ENCODE results near the gene AQP1. TPM values are rescaled to one million over a fixed set of nuclear protein-coding genes. Genes with fewer than 3 reads are reported as not detected.

AQP1 gene
- total RNA-seq, 1 donor, result 0.42 TPM

DNA sequence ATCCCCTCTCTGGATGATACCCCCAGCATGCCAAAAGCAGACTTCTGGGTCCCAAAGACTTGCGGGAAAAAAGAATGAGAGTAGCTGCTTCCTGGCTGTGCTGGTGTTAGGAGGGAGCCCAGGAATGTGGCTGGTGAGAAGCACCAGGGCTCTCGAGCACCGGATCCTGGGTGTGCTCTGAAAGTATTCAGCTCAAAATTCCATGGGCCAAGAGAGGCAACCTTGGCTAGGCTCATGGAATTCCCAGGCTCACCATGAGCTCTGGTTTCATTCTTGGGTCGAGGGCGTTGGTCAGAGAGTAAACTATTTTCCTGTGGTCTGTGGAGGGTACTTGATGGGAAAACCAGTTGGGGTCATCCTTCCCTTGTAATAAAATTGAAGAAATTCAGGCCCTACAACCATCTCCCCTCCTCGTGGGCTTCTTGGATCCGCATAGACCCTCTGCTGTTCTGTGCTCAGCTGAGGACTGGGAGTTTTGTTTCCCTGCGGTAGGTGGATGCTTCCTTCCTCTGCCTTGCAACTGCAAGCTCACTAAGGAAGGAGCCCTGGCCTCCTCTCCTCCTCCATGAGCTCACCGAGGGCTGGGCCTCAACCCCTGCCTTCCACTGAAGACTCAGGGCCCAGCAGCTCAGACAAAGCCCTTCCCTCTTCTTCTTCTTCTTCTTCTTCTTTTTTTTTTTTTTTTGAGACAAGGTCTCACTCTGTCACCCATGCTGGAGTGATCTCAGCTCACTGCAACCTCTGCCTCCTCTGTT lies 34.5 kb upstream of the AQP1 start:
- Histone ChIP-seq H3K4me3 (ENCODE audit: low read length) (no peak overlapping the region), H3K4me1 (ENCODE audit: insufficient read depth, low read length) (no peaks in the 10 kb centered on the region), H3K9me3 (ENCODE audit: low read depth, low read length) (no peaks in the 10 kb centered on the region), H3K27me3 (ENCODE audit: insufficient read depth, low read length) (no peaks in the 10 kb centered on the region)

GRCh38 chr7:30877993-30878392 lies 33.7 kb upstream of the AQP1 start:
- no peak overlapping the region for H3K4me3 ChIP-seq (ENCODE audit: low read length)
- no peaks in the 10 kb centered on the region for H3K4me1 ChIP-seq (ENCODE audit: insufficient read depth, low read length)
- H3K27me3 ChIP-seq (ENCODE audit: insufficient read depth, low read length), result no peaks in the 10 kb centered on the region

DNA sequence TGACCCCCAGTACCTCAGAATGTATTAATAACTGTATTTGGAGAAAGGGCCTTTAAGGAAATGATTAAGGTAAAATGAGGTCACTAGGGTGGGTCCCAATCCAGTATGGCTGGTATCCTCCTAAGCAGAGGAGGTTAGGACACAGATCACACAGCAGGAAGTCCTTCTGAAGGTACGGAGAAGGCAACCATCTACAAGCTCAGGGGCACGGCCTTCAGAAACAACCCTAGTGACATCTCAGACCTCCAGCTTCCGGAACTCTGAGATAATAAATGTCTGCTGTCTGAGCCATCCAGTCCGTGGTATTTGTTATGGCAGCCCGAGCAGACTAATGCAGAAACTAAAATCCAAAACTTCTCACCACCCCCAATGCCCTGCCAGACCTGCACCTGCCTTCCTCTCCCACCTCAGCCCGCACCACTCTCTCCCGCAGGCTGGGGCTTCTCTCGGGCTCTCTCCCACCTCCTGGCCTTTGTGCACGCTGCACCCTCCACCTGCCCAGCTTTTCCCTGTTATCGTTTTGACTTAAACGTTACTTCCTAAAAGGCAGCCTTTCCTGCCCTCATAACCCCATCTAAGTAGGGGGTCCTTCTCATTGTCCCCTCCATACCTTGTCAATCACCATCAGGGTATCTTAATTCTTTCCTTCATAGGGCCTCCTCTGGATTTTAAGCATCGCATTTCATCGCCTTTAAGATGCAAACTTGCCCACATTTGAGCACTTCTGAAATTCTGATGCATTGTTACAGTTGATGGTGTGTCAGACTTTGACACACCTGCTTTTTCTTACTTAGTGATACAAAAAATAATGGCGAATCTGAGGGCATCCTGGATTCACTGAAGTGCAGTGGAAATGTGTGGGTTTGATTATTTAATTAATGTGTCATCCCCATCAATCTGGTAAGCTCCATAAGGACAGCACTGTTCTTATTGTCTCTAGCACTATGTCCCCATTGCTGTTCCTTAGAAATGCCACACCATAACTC lies 32.2 kb upstream of the AQP1 start:
- no peaks in the 10 kb centered on the region for H3K9me3 ChIP-seq (ENCODE audit: low read depth, low read length)
- H3K27me3 ChIP-seq (ENCODE audit: insufficient read depth, low read length), result no peaks in the 10 kb centered on the region
- H3K4me1 ChIP-seq (ENCODE audit: insufficient read depth, low read length), result no peaks in the 10 kb centered on the region
- no peak overlapping the region for H3K4me3 ChIP-seq (ENCODE audit: low read length)

More at GRCh38 chr7:30877993-30878392, 33.7 kb upstream of the AQP1 start:
- H3K9me3 ChIP-seq (ENCODE audit: low read depth, low read length), result no peaks in the 10 kb centered on the region

GRCh38 chr7:30880125-30880720 lies 31.4 kb upstream of the AQP1 start:
- no peaks in the 10 kb centered on the region for H3K9me3 ChIP-seq (ENCODE audit: low read depth, low read length)
- H3K27me3 ChIP-seq (ENCODE audit: insufficient read depth, low read length), result no peaks in the 10 kb centered on the region
- no peak overlapping the region for H3K4me3 ChIP-seq (ENCODE audit: low read length)
- no peaks in the 10 kb centered on the region for H3K4me1 ChIP-seq (ENCODE audit: insufficient read depth, low read length)

GRCh38 chr7:30880941-30881340 lies 30.7 kb upstream of the AQP1 start:
- Histone ChIP-seq H3K9me3 (ENCODE audit: low read depth, low read length) (no peaks in the 10 kb centered on the region), H3K27me3 (ENCODE audit: insufficient read depth, low read length) (no peaks in the 10 kb centered on the region), H3K4me1 (ENCODE audit: insufficient read depth, low read length) (no peaks in the 10 kb centered on the region), H3K4me3 (ENCODE audit: low read length) (no peak overlapping the region)

GRCh38 chr7:30881448-30881847 lies 30.2 kb upstream of the AQP1 start:
- Histone ChIP-seq H3K4me1 (ENCODE audit: insufficient read depth, low read length) (no peaks in the 10 kb centered on the region), H3K4me3 (ENCODE audit: low read length) (no peak overlapping the region), H3K9me3 (ENCODE audit: low read depth, low read length) (no peaks in the 10 kb centered on the region), H3K27me3 (ENCODE audit: insufficient read depth, low read length) (no peaks in the 10 kb centered on the region)

- no peaks in the 10 kb centered on the region for H3K4me1 ChIP-seq (ENCODE audit: insufficient read depth, low read length)
- H3K4me3 ChIP-seq (ENCODE audit: low read length), result no peak overlapping the region
- H3K27me3 ChIP-seq (ENCODE audit: insufficient read depth, low read length), result no peaks in the 10 kb centered on the region
- H3K9me3 ChIP-seq (ENCODE audit: low read depth, low read length), result no peaks in the 10 kb centered on the region
Observed at GRCh38 chr7:30884881-30885280, 26.8 kb upstream of the AQP1 start.

DNA sequence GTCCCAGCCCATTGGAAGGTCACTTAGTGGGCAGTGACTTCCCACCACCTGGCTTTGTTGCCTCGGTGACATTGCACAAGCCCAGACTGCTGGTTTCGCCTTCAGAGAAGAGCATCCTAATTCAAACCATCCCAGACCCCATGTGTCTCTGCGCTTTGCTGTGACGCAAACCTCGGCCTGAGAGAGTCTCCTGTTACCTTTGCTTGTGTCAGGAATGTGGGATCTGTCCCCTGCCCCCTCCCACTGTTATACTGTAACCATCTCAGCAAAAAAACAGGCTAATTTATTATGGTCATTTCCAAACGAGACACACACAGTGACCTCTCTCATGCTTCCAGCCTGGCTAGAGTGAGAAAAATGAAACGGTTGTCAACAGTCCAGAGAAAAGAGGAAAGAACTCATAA lies 25.0 kb upstream of the AQP1 start:
- Histone ChIP-seq H3K27me3 (ENCODE audit: insufficient read depth, low read length) (no peaks in the 10 kb centered on the region), H3K9me3 (ENCODE audit: low read depth, low read length) (no peaks in the 10 kb centered on the region), H3K4me1 (ENCODE audit: insufficient read depth, low read length) (no peaks in the 10 kb centered on the region), H3K4me3 (ENCODE audit: low read length) (no peak overlapping the region)

GRCh38 chr7:30887464-30887872 lies 24.2 kb upstream of the AQP1 start:
- no peaks in the 10 kb centered on the region for H3K9me3 ChIP-seq (ENCODE audit: low read depth, low read length)
- H3K4me3 ChIP-seq (ENCODE audit: low read length), result no peak overlapping the region
- H3K27me3 ChIP-seq (ENCODE audit: insufficient read depth, low read length), result no peaks in the 10 kb centered on the region
- H3K4me1 ChIP-seq (ENCODE audit: insufficient read depth, low read length), result no peaks in the 10 kb centered on the region

DNA sequence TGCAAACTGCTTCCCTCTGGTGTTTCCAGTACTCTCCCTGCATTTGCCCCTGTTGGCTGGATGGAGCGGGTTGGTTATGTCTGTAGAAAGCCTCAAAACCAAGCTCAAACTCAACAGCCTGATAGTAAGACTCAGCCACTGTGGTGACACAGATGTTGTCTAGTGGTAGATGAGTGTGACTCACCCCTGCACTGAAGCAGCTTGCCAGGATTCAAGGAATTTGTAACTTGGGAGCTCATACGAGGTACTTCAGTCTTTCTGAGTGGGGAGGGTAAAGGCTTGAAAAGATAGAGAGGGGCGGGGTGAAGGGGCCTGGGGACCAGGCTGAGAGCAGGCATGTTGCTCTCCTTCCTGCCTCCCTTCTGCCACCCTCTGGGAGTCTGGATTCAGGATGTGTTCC lies 22.9 kb upstream of the AQP1 start:
- Histone ChIP-seq H3K27me3 (ENCODE audit: insufficient read depth, low read length) (no peaks in the 10 kb centered on the region), H3K9me3 (ENCODE audit: low read depth, low read length) (no peaks in the 10 kb centered on the region), H3K4me1 (ENCODE audit: insufficient read depth, low read length) (no peaks in the 10 kb centered on the region), H3K4me3 (ENCODE audit: low read length) (no peak overlapping the region)

- Histone ChIP-seq H3K9me3 (ENCODE audit: low read depth, low read length) (no peaks in the 10 kb centered on the region), H3K4me3 (ENCODE audit: low read length) (no peak overlapping the region), H3K27me3 (ENCODE audit: insufficient read depth, low read length) (no peaks in the 10 kb centered on the region), H3K4me1 (ENCODE audit: insufficient read depth, low read length) (no peaks in the 10 kb centered on the region)
Observed at GRCh38 chr7:30890226-30890625, 21.4 kb upstream of the AQP1 start.

DNA sequence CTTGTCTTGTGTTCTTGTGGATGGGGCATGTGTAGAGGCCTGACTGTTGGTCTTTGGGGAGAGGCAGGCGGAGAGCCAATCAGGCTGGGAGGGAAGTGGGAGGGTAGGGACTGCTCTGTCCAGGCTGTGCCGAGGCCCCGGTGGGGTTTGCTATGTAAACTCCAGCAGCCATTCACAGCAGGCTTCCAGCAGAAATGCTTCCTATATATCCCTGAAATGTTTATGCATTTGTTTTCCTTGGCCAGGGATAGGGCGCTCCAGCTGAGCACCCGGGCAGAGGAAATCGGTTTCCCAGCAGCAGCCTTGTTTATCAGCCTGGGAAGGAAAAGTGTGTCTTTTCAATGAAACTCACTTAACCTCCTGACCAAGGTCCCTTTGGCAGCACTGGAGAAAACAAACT lies 18.3 kb upstream of the AQP1 start:
- no peaks in the 10 kb centered on the region for H3K9me3 ChIP-seq (ENCODE audit: low read depth, low read length)
- H3K27me3 ChIP-seq (ENCODE audit: insufficient read depth, low read length), result no peaks in the 10 kb centered on the region
- H3K4me1 ChIP-seq (ENCODE audit: insufficient read depth, low read length), result no peaks in the 10 kb centered on the region
- no peak overlapping the region for H3K4me3 ChIP-seq (ENCODE audit: low read length)

DNA sequence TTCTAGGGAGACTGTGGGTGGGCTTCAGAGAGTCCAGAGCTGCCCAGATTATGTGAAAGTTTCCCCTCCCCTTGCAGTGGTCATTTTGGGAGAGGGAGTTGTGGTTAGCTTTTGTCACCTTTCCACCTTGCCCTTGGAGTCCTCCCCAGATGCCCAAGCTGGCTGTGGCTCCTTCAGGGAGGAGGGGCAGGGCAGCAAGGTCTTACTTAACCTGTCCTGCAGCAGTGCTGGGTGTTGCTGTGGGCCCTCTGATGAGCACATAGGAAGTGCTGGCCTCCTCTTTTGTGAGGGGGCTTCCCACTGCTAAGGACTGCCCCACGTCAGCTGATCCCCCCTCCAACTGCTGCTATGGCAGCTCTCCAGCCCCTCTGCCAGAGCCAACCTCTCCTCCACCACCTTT lies 17.6 kb upstream of the AQP1 start:
- Histone ChIP-seq H3K4me1 (ENCODE audit: insufficient read depth, low read length) (no peaks in the 10 kb centered on the region), H3K9me3 (ENCODE audit: low read depth, low read length) (no peaks in the 10 kb centered on the region), H3K4me3 (ENCODE audit: low read length) (no peak overlapping the region), H3K27me3 (ENCODE audit: insufficient read depth, low read length) (no peaks in the 10 kb centered on the region)

GRCh38 chr7:30894866-30895605 lies 16.6 kb upstream of the AQP1 start:
- H3K4me3 ChIP-seq (ENCODE audit: low read length), result no peak overlapping the region
- H3K9me3 ChIP-seq (ENCODE audit: low read depth, low read length), result no peaks in the 10 kb centered on the region
- no peaks in the 10 kb centered on the region for H3K4me1 ChIP-seq (ENCODE audit: insufficient read depth, low read length)
- no peaks in the 10 kb centered on the region for H3K27me3 ChIP-seq (ENCODE audit: insufficient read depth, low read length)

GRCh38 chr7:30896036-30896435 lies 15.6 kb upstream of the AQP1 start:
- no peaks in the 10 kb centered on the region for H3K9me3 ChIP-seq (ENCODE audit: low read depth, low read length)
- no peak overlapping the region for H3K4me3 ChIP-seq (ENCODE audit: low read length)
- H3K4me1 ChIP-seq (ENCODE audit: insufficient read depth, low read length), result no peaks in the 10 kb centered on the region
- H3K27me3 ChIP-seq (ENCODE audit: insufficient read depth, low read length), result no peaks in the 10 kb centered on the region

Data from mononuclear cell (primary cell).